ENCODE results near the gene SDK1. TPM values are rescaled to one million over a fixed set of nuclear protein-coding genes. Genes with fewer than 3 reads are reported as not detected.
"Not testable (repeated sequence)": the region's sequence is repeated elsewhere in the genome, so short reads cannot be mapped to it uniquely, and the experiment has no call there.

SDK1 gene
- total and polyA plus RNA-seq, 2 donors, result 3.2 to 7.8 TPM

DNA sequence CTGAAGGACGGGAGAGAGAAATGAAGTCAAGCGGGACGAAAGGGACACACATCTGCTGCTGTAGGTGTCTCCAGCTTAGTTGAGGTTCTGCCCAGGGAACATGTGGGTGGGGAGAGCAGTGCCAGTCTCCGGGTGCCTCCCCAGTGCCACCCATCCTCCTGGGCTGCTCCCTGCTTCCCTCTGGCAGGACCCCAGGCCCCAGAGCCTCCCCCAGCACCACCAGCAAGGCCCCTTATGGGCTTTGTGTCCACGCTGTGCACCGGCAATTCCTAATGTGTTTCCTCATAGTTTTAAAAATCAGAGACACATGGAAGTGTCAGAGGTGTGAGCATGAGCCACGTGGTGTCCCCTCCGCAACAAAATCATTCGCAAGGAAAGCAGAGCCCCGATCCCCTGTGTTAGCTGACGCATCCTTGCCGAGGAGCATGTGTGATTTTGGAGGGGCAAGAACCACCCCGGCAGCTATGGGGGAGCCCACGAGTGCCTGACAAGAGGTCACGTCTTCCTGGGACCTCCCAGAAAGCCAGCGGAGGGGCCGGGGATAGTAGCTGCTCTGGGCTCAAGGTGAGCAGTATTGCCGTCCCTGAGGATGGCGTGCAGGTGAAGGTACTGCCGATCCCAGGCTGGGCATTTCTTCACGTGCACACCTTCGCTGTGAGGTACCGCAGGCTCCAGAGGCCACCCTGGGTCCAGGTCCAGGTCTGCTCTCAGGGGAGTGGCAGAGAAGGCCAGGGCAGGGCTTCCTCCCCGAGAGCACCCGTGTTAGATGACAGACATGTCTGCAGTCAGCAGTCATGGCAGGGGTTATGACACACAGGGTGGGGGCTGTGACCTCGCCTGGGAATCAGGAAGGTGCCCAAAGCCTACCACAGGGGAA lies 932.8 kb downstream of the SDK1 start:
- DNase-seq (ENCODE audit: low read depth in 6 of 9, low spot score in 9 of 9), result no peak
- 95% methylated on average over 26 of the region's 26 CpGs for WGBS
- Histone ChIP-seq H3K36me3 (ENCODE audit: control insufficient read depth in 2 of 2, insufficient read depth in 2 of 2, low read length in 1 of 2) (no peaks in the 10 kb centered on the region), H3K27ac (ENCODE audit: low read depth in 1 of 2, low read length in 1 of 2) (no peak overlapping the region), H3K4me1 (ENCODE audit: control insufficient read depth in 2 of 2, insufficient read depth in 2 of 2, low read length in 2 of 2) (no peaks in the 10 kb centered on the region), H3K4me3 (ENCODE audit: low read length in 2 of 2) (no peak overlapping the region), H3K9me3 (ENCODE audit: control insufficient read depth in 2 of 2, insufficient read depth in 1 of 2, low read length in 1 of 2) (no peaks in the 10 kb centered on the region), H3K27me3 (ENCODE audit: control insufficient read depth in 2 of 2, insufficient read depth in 1 of 2, low read length in 1 of 2) (no peaks in the 10 kb centered on the region)

DNA sequence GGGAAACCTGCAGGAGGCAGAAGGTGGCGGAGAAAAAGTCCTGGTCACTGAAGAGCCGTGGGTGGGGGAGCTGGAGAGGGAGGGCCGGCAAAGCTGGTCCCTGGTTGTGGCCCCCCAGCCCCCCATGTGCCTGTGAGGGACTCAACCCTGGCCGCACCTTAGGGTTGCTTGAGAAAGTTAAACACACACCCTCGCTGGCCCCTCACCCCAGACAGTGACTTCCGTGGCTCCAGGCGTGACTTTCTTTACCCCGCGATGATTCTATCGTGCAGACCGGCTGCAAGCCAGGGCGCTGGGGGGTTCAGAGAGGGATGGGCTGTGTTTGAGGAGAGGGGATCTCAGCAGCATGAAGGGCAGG lies 933.4 kb downstream of the SDK1 start:
- Histone ChIP-seq H3K4me3 (ENCODE audit: low read length in 2 of 2) (no peak overlapping the region), H3K9me3 (ENCODE audit: control insufficient read depth in 2 of 2, insufficient read depth in 1 of 2, low read length in 1 of 2) (no peaks in the 10 kb centered on the region), H3K27me3 (ENCODE audit: control insufficient read depth in 2 of 2, insufficient read depth in 1 of 2, low read length in 1 of 2) (no peaks in the 10 kb centered on the region), H3K27ac (ENCODE audit: low read depth in 1 of 2, low read length in 1 of 2) (no peak overlapping the region), H3K4me1 (ENCODE audit: control insufficient read depth in 2 of 2, insufficient read depth in 2 of 2, low read length in 2 of 2) (no peaks in the 10 kb centered on the region), H3K36me3 (ENCODE audit: control insufficient read depth in 2 of 2, insufficient read depth in 2 of 2, low read length in 1 of 2) (no peaks in the 10 kb centered on the region)
- 93% methylated on average over 12 of the region's 12 CpGs for WGBS
- DNase-seq (ENCODE audit: low read depth in 6 of 9, low spot score in 9 of 9), result no peak

DNA sequence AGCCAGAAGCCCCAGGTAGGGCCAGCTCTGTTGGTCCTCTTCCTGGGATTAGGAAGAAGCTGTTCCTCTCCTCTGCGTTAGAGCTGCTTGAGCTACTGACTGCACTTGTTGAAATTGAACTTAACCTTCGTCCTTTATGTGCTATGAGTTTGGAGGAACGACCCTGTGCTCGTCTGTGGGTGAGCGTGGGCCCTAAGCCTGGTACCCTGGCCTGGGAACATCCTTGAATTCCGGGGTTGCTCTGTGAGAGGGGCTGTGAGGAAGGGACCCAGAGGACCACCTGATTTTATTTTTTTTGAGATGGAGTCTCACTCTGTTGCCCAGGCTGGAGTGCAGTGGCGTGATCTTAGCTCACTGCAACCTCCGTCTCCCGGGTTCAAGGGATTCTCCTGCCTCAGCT lies 933.8 kb downstream of the SDK1 start:
- Histone ChIP-seq H3K27me3 (ENCODE audit: control insufficient read depth in 2 of 2, insufficient read depth in 1 of 2, low read length in 1 of 2) (no peaks in the 10 kb centered on the region), H3K4me1 (ENCODE audit: control insufficient read depth in 2 of 2, insufficient read depth in 2 of 2, low read length in 2 of 2) (no peaks in the 10 kb centered on the region), H3K9me3 (ENCODE audit: control insufficient read depth in 2 of 2, insufficient read depth in 1 of 2, low read length in 1 of 2) (no peaks in the 10 kb centered on the region), H3K27ac (ENCODE audit: low read depth in 1 of 2, low read length in 1 of 2) (no peak overlapping the region), H3K4me3 (ENCODE audit: low read length in 2 of 2) (no peak overlapping the region), H3K36me3 (ENCODE audit: control insufficient read depth in 2 of 2, insufficient read depth in 2 of 2, low read length in 1 of 2) (no peaks in the 10 kb centered on the region)
- WGBS, result 94% methylated on average over 9 of the region's 9 CpGs
- DNase-seq (ENCODE audit: low read depth in 6 of 9, low spot score in 9 of 9), result no peak

DNA sequence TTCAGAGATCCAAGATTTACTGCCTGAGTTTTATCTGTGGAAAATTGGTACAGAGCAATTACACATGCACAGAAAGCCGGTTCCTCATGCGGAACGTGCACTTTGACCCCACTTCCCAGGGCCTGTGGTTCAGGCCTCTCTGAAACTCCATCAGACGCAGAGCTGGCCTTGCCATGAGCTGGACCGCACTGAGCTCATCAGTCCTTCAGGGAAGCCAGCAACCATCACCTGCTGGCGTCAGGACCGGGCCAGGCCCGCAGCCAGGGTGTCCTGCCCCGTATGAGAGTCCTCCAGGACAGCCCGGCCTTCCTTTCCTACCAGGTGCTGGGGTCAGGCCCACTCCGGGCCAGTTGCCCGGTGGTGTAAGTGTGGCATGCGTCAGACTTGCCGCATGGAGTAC lies 934.5 kb downstream of the SDK1 start:
- no peaks in the 10 kb centered on the region for H3K9me3 ChIP-seq (ENCODE audit: control insufficient read depth in 2 of 2, insufficient read depth in 1 of 2, low read length in 1 of 2)
- no peak overlapping the region for H3K27ac ChIP-seq (ENCODE audit: low read depth in 1 of 2, low read length in 1 of 2)
- no peaks in the 10 kb centered on the region for H3K4me1 ChIP-seq (ENCODE audit: control insufficient read depth in 2 of 2, insufficient read depth in 2 of 2, low read length in 2 of 2)
- 89% methylated on average over 14 of the region's 14 CpGs for WGBS
- no peak for DNase-seq (ENCODE audit: low read depth in 6 of 9, low spot score in 9 of 9)
- no peak overlapping the region for H3K4me3 ChIP-seq (ENCODE audit: low read length in 2 of 2)
- no peaks in the 10 kb centered on the region for H3K27me3 ChIP-seq (ENCODE audit: control insufficient read depth in 2 of 2, insufficient read depth in 1 of 2, low read length in 1 of 2)
- H3K36me3 ChIP-seq (ENCODE audit: control insufficient read depth in 2 of 2, insufficient read depth in 2 of 2, low read length in 1 of 2), result no peaks in the 10 kb centered on the region

DNA sequence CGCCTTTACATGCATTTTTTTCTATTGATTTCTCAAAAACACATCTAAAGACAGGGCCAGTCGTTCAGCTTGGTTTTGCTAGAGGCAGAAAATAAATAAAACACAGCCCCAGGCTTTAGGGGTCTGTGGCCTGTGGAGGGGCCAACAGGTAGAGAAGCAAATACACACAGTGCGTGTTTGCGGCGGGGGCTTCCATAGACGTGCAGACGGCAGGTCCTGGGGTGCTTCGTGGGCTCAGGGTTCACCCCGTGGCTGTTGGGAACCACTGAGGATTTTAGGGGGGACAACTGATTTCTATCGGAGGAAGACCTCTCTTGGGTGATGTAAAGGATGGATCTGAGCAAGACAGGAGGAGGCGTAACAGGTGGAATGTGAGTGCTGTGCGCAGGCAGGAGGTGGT lies 935.3 kb downstream of the SDK1 start:
- H3K27me3 ChIP-seq (ENCODE audit: control insufficient read depth in 2 of 2, insufficient read depth in 1 of 2, low read length in 1 of 2), result no peaks in the 10 kb centered on the region
- H3K36me3 ChIP-seq (ENCODE audit: control insufficient read depth in 2 of 2, insufficient read depth in 2 of 2, low read length in 1 of 2), result no peaks in the 10 kb centered on the region
- WGBS, result 94% methylated on average over 12 of the region's 12 CpGs
- no peak for DNase-seq (ENCODE audit: low read depth in 6 of 9, low spot score in 9 of 9)
- no peak overlapping the region for H3K4me3 ChIP-seq (ENCODE audit: low read length in 2 of 2)
- no peaks in the 10 kb centered on the region for H3K4me1 ChIP-seq (ENCODE audit: control insufficient read depth in 2 of 2, insufficient read depth in 2 of 2, low read length in 2 of 2)
- H3K9me3 ChIP-seq (ENCODE audit: control insufficient read depth in 2 of 2, insufficient read depth in 1 of 2, low read length in 1 of 2), result no peaks in the 10 kb centered on the region
- H3K27ac ChIP-seq (ENCODE audit: low read depth in 1 of 2, low read length in 1 of 2), result no peak overlapping the region

DNA sequence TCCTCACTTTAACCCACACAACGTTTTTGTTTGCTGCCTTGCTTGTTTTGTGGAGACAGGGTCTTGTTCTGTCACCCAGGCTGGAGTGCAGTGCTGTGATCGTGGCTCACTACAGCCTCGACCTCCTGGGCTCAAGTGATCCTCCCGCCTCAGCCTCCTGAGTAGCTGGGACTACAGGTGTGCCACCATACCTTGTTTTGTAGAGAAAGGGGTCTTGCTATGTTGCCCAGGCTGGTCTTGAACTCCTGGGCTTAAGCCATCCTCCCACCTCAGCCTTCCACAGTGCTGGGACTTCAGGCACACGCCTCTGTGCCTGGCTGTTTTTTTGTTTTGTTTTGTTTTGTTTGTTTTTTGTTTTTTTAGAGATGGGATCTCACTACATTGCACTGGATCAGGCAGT lies 935.8 kb downstream of the SDK1 start:
- not testable (repeated sequence) for H3K27ac ChIP-seq (ENCODE audit: low read depth in 1 of 2, low read length in 1 of 2); H3K9me3 ChIP-seq (ENCODE audit: control insufficient read depth in 2 of 2, insufficient read depth in 1 of 2, low read length in 1 of 2); DNase-seq (ENCODE audit: low read depth in 6 of 9, low spot score in 9 of 9); H3K4me3 ChIP-seq (ENCODE audit: low read length in 2 of 2); H3K27me3 ChIP-seq (ENCODE audit: control insufficient read depth in 2 of 2, insufficient read depth in 1 of 2, low read length in 1 of 2); H3K36me3 ChIP-seq (ENCODE audit: control insufficient read depth in 2 of 2, insufficient read depth in 2 of 2, low read length in 1 of 2); H3K4me1 ChIP-seq (ENCODE audit: control insufficient read depth in 2 of 2, insufficient read depth in 2 of 2, low read length in 2 of 2)
- WGBS, result 88% methylated on average over 5 of the region's 5 CpGs

DNA sequence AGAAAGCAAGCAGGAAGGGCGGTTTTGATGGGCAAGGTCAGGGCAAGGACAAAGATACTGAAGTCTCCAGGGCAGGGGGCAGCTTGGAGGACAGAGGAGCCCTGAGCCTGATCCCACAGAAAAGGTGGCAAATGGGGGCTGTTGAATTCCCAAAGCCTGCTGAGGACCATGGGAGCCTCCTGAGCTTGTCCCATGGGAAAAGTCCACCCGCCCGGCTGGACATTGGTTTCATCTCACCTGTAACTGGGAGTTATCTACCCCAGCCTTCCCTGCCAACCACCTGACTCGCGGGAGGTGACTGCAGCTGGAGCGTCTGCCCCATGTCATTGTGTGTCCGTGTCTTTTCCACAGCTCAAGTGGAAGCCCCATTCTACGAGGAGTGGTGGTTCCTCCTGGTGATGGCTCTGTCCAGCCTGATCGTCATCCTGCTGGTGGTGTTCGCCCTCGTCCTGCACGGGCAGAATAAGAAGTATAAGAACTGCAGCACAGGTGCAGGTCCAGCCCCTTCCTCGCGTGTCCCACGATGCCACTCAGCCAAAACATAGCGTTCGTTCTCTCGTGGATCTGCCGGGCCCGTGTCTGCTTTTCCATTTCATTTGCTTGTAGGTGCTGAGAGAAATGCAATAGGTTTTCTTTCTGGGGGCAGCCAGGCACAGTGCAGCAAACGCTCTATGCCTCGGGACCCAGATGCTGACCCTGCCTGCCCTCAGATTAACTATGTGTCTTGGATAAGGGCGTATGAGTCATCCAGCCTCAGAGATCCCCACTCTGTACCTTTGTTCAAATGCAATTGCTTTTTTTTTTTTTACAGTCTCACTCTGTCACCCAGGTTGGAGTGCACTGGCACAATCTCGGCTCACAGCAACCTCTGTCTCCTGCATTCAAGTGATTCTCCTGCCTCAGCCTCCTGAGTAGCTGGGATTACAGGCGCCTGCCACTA lies 936.5 kb downstream of the SDK1 start:
- Histone ChIP-seq H3K4me3 (ENCODE audit: low read length in 2 of 2) (no peak overlapping the region), H3K27ac (ENCODE audit: low read depth in 1 of 2, low read length in 1 of 2) (no peak overlapping the region), H3K27me3 (ENCODE audit: control insufficient read depth in 2 of 2, insufficient read depth in 1 of 2, low read length in 1 of 2) (no peaks in the 10 kb centered on the region), H3K9me3 (ENCODE audit: control insufficient read depth in 2 of 2, insufficient read depth in 1 of 2, low read length in 1 of 2) (no peaks in the 10 kb centered on the region), H3K4me1 (ENCODE audit: control insufficient read depth in 2 of 2, insufficient read depth in 2 of 2, low read length in 2 of 2) (no peaks in the 10 kb centered on the region), H3K36me3 (ENCODE audit: control insufficient read depth in 2 of 2, insufficient read depth in 2 of 2, low read length in 1 of 2) (no peaks in the 10 kb centered on the region)
- no peak for DNase-seq (ENCODE audit: low read depth in 6 of 9, low spot score in 9 of 9)
- WGBS, result 96% methylated on average over 25 of the region's 25 CpGs

DNA sequence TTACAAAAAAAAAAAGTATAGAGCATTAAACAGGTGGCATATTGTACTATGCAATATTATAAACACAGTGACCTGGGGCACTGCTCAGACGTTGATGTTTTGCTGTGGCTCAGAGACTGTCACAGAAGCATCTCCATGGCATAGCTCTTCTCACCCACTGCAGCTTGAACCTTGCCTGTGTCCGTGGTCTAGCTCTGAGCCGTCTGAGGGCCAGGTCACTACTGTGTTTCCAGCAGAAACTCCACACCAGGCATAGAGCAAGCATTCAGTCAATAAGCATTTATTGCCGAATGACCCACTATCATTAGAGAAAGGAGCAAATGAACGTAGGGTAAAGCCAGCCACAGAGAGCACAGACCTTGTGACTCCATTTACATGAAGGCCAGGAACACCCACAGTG lies 937.8 kb downstream of the SDK1 start:
- Histone ChIP-seq H3K27ac (ENCODE audit: low read depth in 1 of 2, low read length in 1 of 2) (no peak overlapping the region), H3K4me1 (ENCODE audit: control insufficient read depth in 2 of 2, insufficient read depth in 2 of 2, low read length in 2 of 2) (no peaks in the 10 kb centered on the region), H3K9me3 (ENCODE audit: control insufficient read depth in 2 of 2, insufficient read depth in 1 of 2, low read length in 1 of 2) (no peaks in the 10 kb centered on the region), H3K4me3 (ENCODE audit: low read length in 2 of 2) (no peak overlapping the region), H3K27me3 (ENCODE audit: control insufficient read depth in 2 of 2, insufficient read depth in 1 of 2, low read length in 1 of 2) (no peaks in the 10 kb centered on the region), H3K36me3 (ENCODE audit: control insufficient read depth in 2 of 2, insufficient read depth in 2 of 2, low read length in 1 of 2) (no peaks in the 10 kb centered on the region)
- DNase-seq (ENCODE audit: low read depth in 6 of 9, low spot score in 9 of 9), result no peak
- WGBS, result 95% methylated on average over 5 of the region's 5 CpGs

DNA sequence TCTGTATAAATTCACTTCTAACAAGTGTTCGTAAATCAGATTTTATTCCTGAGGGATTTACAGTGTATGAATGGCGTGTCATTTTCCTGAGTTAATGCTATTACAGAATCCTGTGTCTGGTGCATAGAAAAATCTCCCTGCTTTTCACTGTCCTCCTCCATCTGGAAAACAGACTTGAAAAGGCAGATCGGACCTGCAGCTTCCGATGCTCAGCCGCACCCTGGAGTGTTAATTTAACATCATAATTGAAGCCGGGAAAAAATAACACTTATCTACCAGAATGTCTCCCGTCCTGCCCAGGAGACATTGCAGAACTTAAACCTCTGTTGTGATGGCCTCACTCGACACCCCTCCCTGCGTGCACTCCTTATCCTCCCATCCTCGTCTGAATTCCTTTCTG lies 939.0 kb downstream of the SDK1 start:
- peaks cover 0 to 5% of the 10 kb centered on the region in 2 donors for H3K9me3 ChIP-seq (ENCODE audit: control insufficient read depth in 2 of 2, insufficient read depth in 1 of 2, low read length in 1 of 2)
- H3K4me1 ChIP-seq (ENCODE audit: control insufficient read depth in 2 of 2, insufficient read depth in 2 of 2, low read length in 2 of 2), result no peaks in the 10 kb centered on the region
- WGBS, result 93% methylated on average over 10 of the region's 10 CpGs
- H3K36me3 ChIP-seq (ENCODE audit: control insufficient read depth in 2 of 2, insufficient read depth in 2 of 2, low read length in 1 of 2), result no peaks in the 10 kb centered on the region
- H3K4me3 ChIP-seq (ENCODE audit: low read length in 2 of 2), result no peak overlapping the region
- H3K27ac ChIP-seq (ENCODE audit: low read depth in 1 of 2, low read length in 1 of 2), result no peak overlapping the region
- DNase-seq (ENCODE audit: low read depth in 6 of 9, low spot score in 9 of 9), result no peak
- H3K27me3 ChIP-seq (ENCODE audit: control insufficient read depth in 2 of 2, insufficient read depth in 1 of 2, low read length in 1 of 2), result no peaks in the 10 kb centered on the region

All from thymus (tissue), 11 donors.